Activated CD4-positive, alpha-beta memory T cell treated with anti-CD3 and anti-CD28 coated beads, Interleukin-2, amount 10 ng/mL, durations not matched to agents 7 days and 5 days (primary cell): ENCODE results near the gene TUSC2. TPM values are rescaled to one million over a fixed set of nuclear protein-coding genes. Genes with fewer than 3 reads are reported as not detected.

Source experiments
- CTCF ChIA-PET: fragments of 350-600 bp; sonication (Branson Sonifier 250); formaldehyde crosslinking; loops from one replicate; lab custom pipeline; 2021; ENCODE audit warnings: antibody characterized with exemption, inconsistent platforms; lab: Charles Lee
- POLR2A ChIA-PET: fragments of 350-600 bp; sonication (Branson Sonifier 250); formaldehyde crosslinking; loops from one replicate; lab custom pipeline; 2021; ENCODE audit warnings: antibody characterized with exemption; lab: Charles Lee
- DNase-seq: peaks from one replicate; pipeline ENCODE4 v3.0.0-alpha.2; 2020
- H3K27ac Mint-ChIP-seq: one replicate; pipeline ENCODE4 v1.8.0; 2021; ENCODE audit warnings: mild to moderate bottlenecking, mixed read lengths
- H3K27me3 Mint-ChIP-seq: one replicate; pipeline ENCODE4 v1.8.0; 2021; ENCODE audit warnings: mixed read lengths
- H3K36me3 Mint-ChIP-seq: one replicate; pipeline ENCODE4 v1.8.0; 2021; ENCODE audit warnings: low read depth, mixed read lengths
- H3K4me1 Mint-ChIP-seq: one replicate; pipeline ENCODE4 v1.8.0; 2021; ENCODE audit warnings: mixed read lengths
- H3K4me3 Mint-ChIP-seq: one replicate; pipeline ENCODE4 v1.8.0; 2021; ENCODE audit warnings: mild to moderate bottlenecking, mixed read lengths
- H3K9me3 Mint-ChIP-seq: one replicate; pipeline ENCODE4 v1.8.0; 2021; ENCODE audit warnings: mixed read lengths
- total RNA-seq, 2 experiments: library from RNA; stranded (reverse); gene quantifications; one replicate each; pipeline ENCODE4 v1.2.3, GENCODE V29; 2021

Gene TUSC2
- total RNA-seq, 2 experiments from 2014 or later: 16.8 to 17.9 TPM

- Mint-ChIP-seq H3K4me1 (peaks cover 44% of the 10 kb centered on the region), H3K27ac (no peak overlapping the region)
Measured at GRCh38 chr3:50297384-50297775, 30.6 kb downstream of the TUSC2 start.

GRCh38 chr3:50296721-50297383, 31.2 kb downstream of the TUSC2 start:
- Mint-ChIP-seq H3K27me3 (no peaks in the 10 kb centered on the region), H3K27ac (no peak overlapping the region), H3K4me3 (peak overlapping the region; percentile 21), H3K9me3 (no peaks in the 10 kb centered on the region), H3K4me1 (peaks cover 46% of the 10 kb centered on the region), H3K36me3 (peaks cover 13% of the 10 kb centered on the region)
- ChIA-PET POLR2A (interaction anchor here (3.8 to 6.3 kb wide), 4 partner anchors 21 to 44 kb away, joined by 21 to 150 read pairs (median 77); partner anchors contain the start of genes RASSF1, TUSC2 and ZMYND10), CTCF (interaction anchor here (0.7 to 4.2 kb wide), 2 partner anchors 27 to 40 kb away, joined by 3 to 82 read pairs; partner anchors contain the start of gene HYAL2)
- DNase-seq: no peak

More at GRCh38 chr3:50297384-50297775, 30.6 kb downstream of the TUSC2 start:
- DNase-seq: no peak
- peaks cover 12% of the 10 kb centered on the region for H3K36me3 Mint-ChIP-seq
- ChIA-PET CTCF (interaction anchor here (0.7 to 4.2 kb wide), 3 partner anchors 26 to 50 kb away, joined by 3 to 82 read pairs (median 17); partner anchors contain the start of gene HYAL2), POLR2A (interaction anchor here (1.1 to 6.3 kb wide), 6 partner anchors 20 to 77 kb away, joined by 4 to 150 read pairs (median 31); partner anchors contain the start of genes GNAI2, RASSF1, TUSC2 and ZMYND10)
- no peaks in the 10 kb centered on the region for H3K9me3 Mint-ChIP-seq
- H3K27me3 Mint-ChIP-seq: no peaks in the 10 kb centered on the region
- peak overlapping the region; percentile 99 for H3K4me3 Mint-ChIP-seq

GRCh38 chr3:50295553-50296431, 32.2 kb downstream of the TUSC2 start:
- peak overlapping the region; percentile 19 for H3K27ac Mint-ChIP-seq
- ChIA-PET CTCF (interaction anchor here (0.6 kb wide), 2 partner anchors 87 to 233 kb away, joined by 3 read pairs; no protein-coding TSS in a partner anchor), POLR2A (interaction anchor here (0.7 to 5.2 kb wide), 5 partner anchors 11 to 41 kb away, joined by 3 to 113 read pairs (median 3); partner anchors contain the start of genes LSMEM2 and TUSC2)

GRCh38 chr3:50294492-50295403, 33.3 kb downstream of the TUSC2 start:
- Mint-ChIP-seq H3K4me1 (peaks cover 44% of the 10 kb centered on the region), H3K36me3 (peaks cover 16% of the 10 kb centered on the region), H3K27ac (no peak overlapping the region), H3K9me3 (no peaks in the 10 kb centered on the region), H3K27me3 (no peaks in the 10 kb centered on the region), H3K4me3 (no peak overlapping the region)
- CTCF ChIA-PET: interaction anchor here (0.6 kb wide), 1 partner anchor 86 kb away, joined by 3 read pairs; no protein-coding TSS in a partner anchor
- POLR2A ChIA-PET: interaction anchor here (0.6 to 1.5 kb wide), 7 partner anchors 10 to 44 kb away, joined by 3 to 6 read pairs (median 3); partner anchors contain the start of genes LSMEM2 and TUSC2
- DNase-seq: no peak

More at GRCh38 chr3:50295553-50296431, 32.2 kb downstream of the TUSC2 start:
- H3K4me1 Mint-ChIP-seq: peaks cover 48% of the 10 kb centered on the region
- DNase-seq: no peak
- H3K9me3 Mint-ChIP-seq: no peaks in the 10 kb centered on the region
- no peak overlapping the region for H3K4me3 Mint-ChIP-seq
- no peaks in the 10 kb centered on the region for H3K27me3 Mint-ChIP-seq
- peaks cover 16% of the 10 kb centered on the region for H3K36me3 Mint-ChIP-seq

GRCh38 chr3:50294089-50294488, 33.9 kb downstream of the TUSC2 start:
- Mint-ChIP-seq H3K9me3 (no peaks in the 10 kb centered on the region), H3K27ac (no peak overlapping the region), H3K4me1 (peaks cover 47% of the 10 kb centered on the region), H3K27me3 (no peaks in the 10 kb centered on the region), H3K4me3 (no peak overlapping the region), H3K36me3 (peaks cover 22% of the 10 kb centered on the region)
- DNase-seq: no peak
- POLR2A ChIA-PET: interaction anchor here (1.1 kb wide), 2 partner anchors 43 to 45 kb away, joined by 5 to 6 read pairs; no protein-coding TSS in a partner anchor
- CTCF ChIA-PET: interaction anchor here (0.9 kb wide), 1 partner anchor 34 kb away, joined by 3 read pairs; the partner anchor contains the start of gene TUSC2

GRCh38 chr3:50293079-50293801, 34.8 kb downstream of the TUSC2 start:
- Mint-ChIP-seq H3K27ac (peak overlapping the region; percentile 91), H3K36me3 (peaks cover 27% of the 10 kb centered on the region), H3K4me1 (peaks cover 46% of the 10 kb centered on the region), H3K9me3 (no peaks in the 10 kb centered on the region), H3K4me3 (peak overlapping the region; percentile 81), H3K27me3 (no peaks in the 10 kb centered on the region)
- POLR2A ChIA-PET: interaction anchor here (0.7 to 2.8 kb wide), 13 partner anchors 10 to 309 kb away, joined by 3 to 22 read pairs (median 5); partner anchors contain the start of genes CYB561D2, HYAL1, NPRL2 and RASSF1
- CTCF ChIA-PET: interaction anchor here (0.8 to 2.5 kb wide), 6 partner anchors 12 to 47 kb away, joined by 3 to 12 read pairs (median 4); partner anchors contain the start of gene TUSC2
- no peak for DNase-seq

GRCh38 chr3:50292159-50293078, 35.6 kb downstream of the TUSC2 start, which contains the start of gene IFRD2:
Gene IFRD2 (minus strand): TSS chr3:50292429. CDS start chr3:50292274, 155 bp downstream.
- no peaks in the 10 kb centered on the region for H3K27me3 Mint-ChIP-seq

GRCh38 chr3:50290161-50290641, 37.8 kb downstream of the TUSC2 start:
- ChIA-PET CTCF (interaction anchor here (2.5 kb wide), 1 partner anchor 9 kb away, joined by 9 read pairs; the partner anchor contains the start of genes HYAL3 and NAA80), POLR2A (interaction anchor here (1.0 to 1.6 kb wide), 3 partner anchors 23 to 47 kb away, joined by 3 to 5 read pairs (median 4); no protein-coding TSS in a partner anchor)
- H3K27me3 Mint-ChIP-seq: no peaks in the 10 kb centered on the region
- no peak overlapping the region for H3K27ac Mint-ChIP-seq
- H3K4me1 Mint-ChIP-seq: peaks cover 27% of the 10 kb centered on the region
- H3K4me3 Mint-ChIP-seq: no peak overlapping the region
- H3K9me3 Mint-ChIP-seq: no peaks in the 10 kb centered on the region
- no peak for DNase-seq
- peaks cover 17% of the 10 kb centered on the region for H3K36me3 Mint-ChIP-seq

More at GRCh38 chr3:50292159-50293078, 35.6 kb downstream of the TUSC2 start, which contains the start of gene IFRD2:
- peak; percentile 97 for DNase-seq
- CTCF ChIA-PET: interaction anchor here (0.7 to 2.5 kb wide), 12 partner anchors 11 to 66 kb away, joined by 3 to 12 read pairs (median 4); no protein-coding TSS in a partner anchor
- Mint-ChIP-seq H3K36me3 (peaks cover 26% of the 10 kb centered on the region), H3K27ac (peak within 1 kb of the TSS; percentile 91), H3K4me1 (peaks cover 38% of the 10 kb centered on the region), H3K4me3 (peak within 1 kb of the TSS; percentile 81), H3K9me3 (no peaks in the 10 kb centered on the region)
- POLR2A ChIA-PET: interaction anchor here (0.7 to 2.8 kb wide), 22 partner anchors 7 to 310 kb away, joined by 3 to 22 read pairs (median 4); partner anchors contain the start of genes CYB561D2, HYAL1, HYAL3 and LSMEM2

- POLR2A ChIA-PET: interaction anchor here (1.0 to 1.6 kb wide), 4 partner anchors 10 to 1210 kb away, joined by 3 to 5 read pairs (median 4); partner anchors contain the start of genes HYAL3 and NAA80
- Mint-ChIP-seq H3K4me3 (no peak overlapping the region), H3K36me3 (peaks cover 17% of the 10 kb centered on the region), H3K4me1 (peaks cover 27% of the 10 kb centered on the region), H3K27ac (no peak overlapping the region), H3K9me3 (no peaks in the 10 kb centered on the region), H3K27me3 (no peaks in the 10 kb centered on the region)
- CTCF ChIA-PET: interaction anchor here (2.5 kb wide), 1 partner anchor 10 kb away, joined by 9 read pairs; the partner anchor contains the start of genes HYAL3 and NAA80
- DNase-seq: no peak
Measured at GRCh38 chr3:50289130-50289529, 38.9 kb downstream of the TUSC2 start.
